ENCODE measurements around the gene HTR3C. TPM values are rescaled to one million over a fixed set of nuclear protein-coding genes. Genes with fewer than 3 reads are reported as not detected.
A peak's percentile ranks its signal among the peaks of the same experiment; 100 is the strongest.

The HTR3C gene
- polyA plus RNA-seq, 1 of the 3 experiments (the other 2 are of a cell fraction): not detected

DNA sequence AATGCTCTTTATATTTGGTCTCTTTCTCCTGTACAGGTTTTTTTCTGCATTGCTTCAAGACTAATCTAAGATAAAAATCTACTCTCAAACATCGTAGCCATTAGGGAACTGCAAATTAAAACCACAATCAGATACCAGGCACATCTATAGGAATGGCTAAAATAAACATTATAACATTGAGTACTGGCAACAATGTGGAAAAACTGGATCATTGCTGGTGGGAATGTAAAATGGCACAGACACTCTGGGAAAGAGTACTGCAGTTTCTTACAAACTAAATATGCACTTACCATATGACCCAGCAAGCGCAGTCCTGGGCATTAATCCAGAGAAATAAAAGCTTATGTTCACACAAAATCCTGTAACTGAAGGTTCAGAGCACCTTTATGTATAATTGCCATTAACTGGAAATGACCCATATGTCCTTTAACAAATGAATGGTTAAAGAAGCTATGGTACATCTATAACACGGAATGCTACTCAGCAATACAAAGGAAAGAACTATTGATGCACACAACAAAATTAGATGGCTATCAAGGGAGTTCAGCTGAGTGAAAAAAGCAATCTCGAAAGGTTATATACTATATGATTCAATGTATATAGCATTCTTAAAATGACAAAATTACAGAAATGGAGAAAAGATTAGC, 41.5 kb upstream of the HTR3C start:
- no peak overlapping the region for H2AFZ ChIP-seq (ENCODE audit: low read depth)
- TF ChIP-seq ELF1 (IDR thresholded peaks at IDR 0.05) (no peak), RCOR1 (IDR thresholded peaks at IDR 0.05; ENCODE audit: low read length) (peak; percentile 27; the same call in 1 of the 2 replicates)
- TF ChIP-seq, protein P1, sequence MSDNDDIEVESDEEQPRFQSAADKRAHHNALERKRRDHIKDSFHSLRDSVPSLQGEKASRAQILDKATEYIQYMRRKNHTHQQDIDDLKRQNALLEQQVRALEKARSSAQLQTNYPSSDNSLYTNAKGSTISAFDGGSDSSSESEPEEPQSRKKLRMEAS (IDR thresholded peaks at IDR 0.05; ENCODE audit: low read depth): no peak
- POLR2A ChIA-PET: no interaction called here
- peaks cover 20% of the 10 kb centered on the region for H3K79me2 ChIP-seq (ENCODE audit: insufficient read depth)
- H4K20me1 ChIP-seq (ENCODE audit: insufficient read depth): no peaks in the 10 kb centered on the region
- H3K4me3 ChIP-seq (ENCODE audit: low read depth in 2 of 2, low read length in 1 of 2): no peak overlapping the region
- H3F3A ChIP-seq (replicated peaks; ENCODE audit: insufficient read depth): no peaks in the 10 kb centered on the region
- no peak overlapping the region for H3K9ac ChIP-seq
- no peak overlapping the region for H3K4me2 ChIP-seq
- no peaks in the 10 kb centered on the region for H3K9me3 ChIP-seq
- DNase-seq: no peak
- peaks cover 7 to 13% of the 10 kb centered on the region in 2 experiments; a peak in 3 of 4 replicates for H3K4me1 ChIP-seq (ENCODE audit: control insufficient read depth in 1 of 2, insufficient read depth in 2 of 2, low read depth in 1 of 2, low read length in 1 of 2)
- H3K27ac ChIP-seq (ENCODE audit: low read depth in 2 of 2, low read length in 1 of 2): no peak overlapping the region
- H3K36me3 ChIP-seq (replicated peaks in 1 of 2; ENCODE audit: control insufficient read depth in 1 of 2, insufficient read depth in 2 of 2, low read length in 1 of 2): peaks cover 29 to 31% of the 10 kb centered on the region in 2 experiments
- H3K9me2 ChIP-seq: no peaks in the 10 kb centered on the region
- WGBS (ENCODE audit: low lambda C conversion rate): 68% methylated on average over 4 of the region's 4 CpGs
- no peaks in the 10 kb centered on the region for H3K27me3 ChIP-seq (ENCODE audit: insufficient read depth)
- CTCF ChIA-PET: interaction anchor here (1.1 to 1.3 kb wide), 2 partner anchors 116 to 502 kb away, joined by 3 to 4 read pairs; no protein-coding TSS in a partner anchor

DNA sequence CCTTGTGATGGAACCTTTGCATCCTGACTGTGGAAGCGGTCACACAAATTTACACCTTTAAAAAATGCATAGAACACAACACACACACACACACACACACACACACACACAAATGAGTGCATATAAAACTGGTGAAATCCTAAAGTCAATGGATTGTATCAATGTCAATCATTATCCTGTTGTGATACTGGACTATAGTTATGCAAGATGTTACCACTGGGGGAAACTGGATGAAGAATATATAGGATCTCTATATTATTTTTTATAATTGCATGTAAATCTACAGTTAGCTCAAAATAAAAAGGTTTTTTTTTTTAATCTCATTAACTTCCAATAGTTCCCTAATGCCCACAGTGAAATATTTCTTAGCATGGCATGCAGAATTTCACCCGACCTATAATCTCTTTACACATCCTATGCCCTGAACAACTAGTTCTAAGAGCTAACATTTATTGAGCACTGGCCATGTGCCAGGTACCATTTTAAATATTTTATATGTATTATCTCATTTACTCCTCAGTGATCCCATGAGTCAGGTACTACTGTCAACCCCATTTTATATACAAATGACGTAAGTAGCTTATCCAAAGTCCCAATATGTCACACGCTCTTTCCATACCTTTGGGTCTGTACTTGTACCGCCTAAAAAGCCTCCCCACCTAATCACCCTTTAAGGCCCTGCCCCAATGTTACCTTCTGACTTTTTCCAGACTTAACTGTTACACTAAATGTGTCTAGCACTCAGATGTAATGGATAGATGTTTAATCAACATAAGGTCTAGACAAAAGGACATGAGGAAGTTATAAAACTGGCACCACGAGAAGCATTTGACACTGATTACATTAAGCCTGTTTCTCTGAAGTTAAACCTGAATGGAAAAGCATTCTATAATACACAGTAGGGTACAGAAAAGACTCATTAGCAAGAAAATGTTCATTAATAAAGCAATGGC, 40.6 kb upstream of the HTR3C start:
- Histone ChIP-seq H3K27me3 (ENCODE audit: insufficient read depth) (no peaks in the 10 kb centered on the region), H3K9me3 (no peaks in the 10 kb centered on the region), H2AFZ (ENCODE audit: low read depth) (no peak overlapping the region), H3F3A (replicated peaks; ENCODE audit: insufficient read depth) (no peaks in the 10 kb centered on the region), H3K9ac (no peak overlapping the region), H3K79me2 (ENCODE audit: insufficient read depth) (peaks cover 26% of the 10 kb centered on the region), H3K4me3 (ENCODE audit: low read depth in 2 of 2, low read length in 1 of 2) (no peak overlapping the region), H4K20me1 (ENCODE audit: insufficient read depth) (no peaks in the 10 kb centered on the region), H3K27ac (ENCODE audit: low read depth in 2 of 2, low read length in 1 of 2) (no peak overlapping the region), H3K4me2 (no peak overlapping the region), H3K36me3 (replicated peaks in 1 of 2; ENCODE audit: control insufficient read depth in 1 of 2, insufficient read depth in 2 of 2, low read length in 1 of 2) (peaks cover 29 to 31% of the 10 kb centered on the region in 2 experiments), H3K4me1 (ENCODE audit: control insufficient read depth in 1 of 2, insufficient read depth in 2 of 2, low read depth in 1 of 2, low read length in 1 of 2) (peaks cover 11 to 20% of the 10 kb centered on the region in 2 experiments; a peak in 3 of 4 replicates), H3K9me2 (no peaks in the 10 kb centered on the region)
- ChIA-PET POLR2A (no interaction called here), CTCF (interaction anchor here (1.1 to 1.3 kb wide), 2 partner anchors 116 to 501 kb away, joined by 3 to 4 read pairs; no protein-coding TSS in a partner anchor)
- WGBS (ENCODE audit: low lambda C conversion rate): 97% methylated on average over 6 of the region's 6 CpGs
- TF ChIP-seq FOXJ3 (CRISPR knock-in tag; IDR thresholded peaks at IDR 0.05): no peak
- TF ChIP-seq SIN3A (IDR thresholded peaks at IDR 0.05; ENCODE audit: borderline replicate concordance, low read depth, low read length): no peak
- TF ChIP-seq FOXM1 (IDR thresholded peaks at IDR 0.05; ENCODE audit: low read depth): no peak
- TF ChIP-seq TCF12 (IDR thresholded peaks at IDR 0.05): no peak
- TF ChIP-seq CHD2 (IDR thresholded peaks at IDR 0.05; ENCODE audit: low read length, partially characterized antibody): no peak
- TF ChIP-seq MXI1 (IDR thresholded peaks at IDR 0.05; ENCODE audit: low read depth, low read length): no peak
- no peak for TF ChIP-seq RFX5 (IDR thresholded peaks at IDR 0.05; ENCODE audit: low read length)
- no peak for TF ChIP-seq GATA2 (CRISPR knock-in tag; IDR thresholded peaks at IDR 0.05)
- no peak for TF ChIP-seq ELF1 (IDR thresholded peaks at IDR 0.05)
- DNase-seq: no peak
